Natural killer cell treated with Interleukin-12 subunit alpha and Interleukin-12 subunit beta and Interleukin-15 and Interleukin-18, amount 100 ng/mL, for 72 hours (primary cell): ENCODE results near the gene CDX2. TPM values are rescaled to one million over a fixed set of nuclear protein-coding genes. Genes with fewer than 3 reads are reported as not detected.

Experiments used
- ATAC-seq, 2 donors: fragments of 150-1000 bp; cut with Tn5 transposase in 1 of 2; sonication (Bioruptor Pico), chemical (Tn5 transposase) in 1 of 2; 2 replicates each; pipeline ENCODE4 v1.10.0; 2021
- DNase-seq: peaks from one replicate; pipeline ENCODE4 v3.0.0; 2022; ENCODE audit warnings: low spot score
- H3K27ac Mint-ChIP-seq, 2 donors: 1 replicate in 1 of 2; 2 replicates in 1 of 2; pipeline ENCODE4 v1.8.0; 2022; ENCODE audit warnings: mixed read lengths in 2 of 2, mild to moderate bottlenecking in 1 of 2, moderate library complexity in 1 of 2
- H3K27me3 Mint-ChIP-seq, 2 donors: 1 replicate in 1 of 2; 2 replicates in 1 of 2; pipeline ENCODE4 v1.8.0; 2022; ENCODE audit warnings: mixed read lengths in 2 of 2
- H3K36me3 Mint-ChIP-seq: one replicate; pipeline ENCODE4 v1.8.0; 2022; ENCODE audit warnings: mixed read lengths
- H3K4me1 Mint-ChIP-seq, 2 donors: 1 replicate in 1 of 2; 2 replicates in 1 of 2; pipeline ENCODE4 v1.8.0; 2022; ENCODE audit warnings: low read depth in 2 of 2, mixed read lengths in 2 of 2, mild to moderate bottlenecking in 1 of 2
- H3K4me3 Mint-ChIP-seq: one replicate; pipeline ENCODE4 v1.8.0; 2022; ENCODE audit warnings: mixed read lengths
- H3K9me3 Mint-ChIP-seq: 2 replicates; pipeline ENCODE4 v1.8.0; 2022; ENCODE audit warnings: mixed read lengths
- total RNA-seq, 2 donors: library from RNA; stranded (reverse); gene quantifications; one replicate each; pipeline ENCODE4 v1.2.3, GENCODE V29; 2022

The CDX2 gene
- total RNA-seq, 2 donors from 2014 or later: not detected

DNA sequence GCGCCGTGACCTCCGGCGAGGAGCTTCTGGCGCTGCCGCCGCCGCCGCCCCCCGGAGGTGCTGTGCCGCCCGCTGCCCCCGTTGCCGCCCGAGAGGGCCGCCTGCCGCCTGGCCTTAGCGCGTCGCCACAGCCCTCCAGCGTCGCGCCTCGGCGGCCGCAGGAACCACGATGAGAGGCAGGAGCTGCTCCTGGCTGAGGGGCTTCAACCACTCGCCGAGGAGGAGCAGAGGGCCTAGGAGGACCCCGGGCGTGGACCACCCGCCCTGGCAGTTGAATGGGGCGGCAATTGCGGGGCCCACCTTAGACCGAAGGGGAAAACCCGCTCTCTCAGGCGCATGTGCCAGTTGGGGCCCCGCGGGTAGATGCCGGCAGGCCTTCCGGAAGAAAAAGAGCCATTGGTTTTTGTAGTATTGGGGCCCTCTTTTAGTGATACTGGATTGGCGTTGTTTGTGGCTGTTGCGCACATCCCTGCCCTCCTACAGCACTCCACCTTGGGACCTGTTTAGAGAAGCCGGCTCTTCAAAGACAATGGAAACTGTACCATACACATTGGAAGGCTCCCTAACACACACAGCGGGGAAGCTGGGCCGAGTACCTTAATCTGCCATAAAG, 44.5 kb downstream of the CDX2 start:
- DNase-seq: no peak
- Mint-ChIP-seq H3K4me1 (peaks cover 12 to 14% of the 10 kb centered on the region in 2 donors), H3K9me3 (no peaks in the 10 kb centered on the region), H3K27ac (no peak overlapping the region), H3K4me3 (no peak overlapping the region), H3K27me3 (peaks cover 56% of the 10 kb centered on the region in 2 donors), H3K36me3 (peaks cover 10% of the 10 kb centered on the region)
- ATAC-seq: no peak

DNA sequence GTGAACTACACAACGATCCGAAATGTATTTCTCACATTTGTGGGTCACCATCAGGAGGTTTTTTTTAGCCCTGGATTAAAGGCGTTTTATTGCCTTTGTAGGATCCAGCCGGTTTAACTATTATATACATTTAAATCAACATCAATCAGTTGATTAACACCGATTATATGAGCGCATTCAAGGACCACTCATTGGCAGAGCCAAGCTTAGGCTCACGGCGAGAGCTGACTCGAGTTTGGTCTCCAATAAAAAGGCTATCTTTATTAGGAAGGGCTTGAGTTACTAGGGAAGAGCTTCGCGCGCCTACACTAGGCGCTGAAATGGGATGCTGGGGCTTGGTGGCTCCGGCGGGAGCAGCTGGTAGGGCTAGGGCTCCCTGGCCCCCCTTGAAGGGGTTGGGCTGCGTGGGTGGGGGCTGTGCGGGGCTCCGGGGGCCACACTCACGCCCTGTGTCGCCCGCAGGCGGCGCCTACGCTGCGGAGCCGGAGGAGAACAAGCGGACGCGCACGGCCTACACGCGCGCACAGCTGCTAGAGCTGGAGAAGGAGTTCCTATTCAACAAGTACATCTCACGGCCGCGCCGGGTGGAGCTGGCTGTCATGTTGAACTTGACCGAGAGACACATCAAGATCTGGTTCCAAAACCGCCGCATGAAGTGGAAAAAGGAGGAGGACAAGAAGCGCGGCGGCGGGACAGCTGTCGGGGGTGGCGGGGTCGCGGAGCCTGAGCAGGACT, 45.2 kb downstream of the CDX2 start:
- no peak overlapping the region for H3K4me3 Mint-ChIP-seq
- H3K9me3 Mint-ChIP-seq: no peaks in the 10 kb centered on the region
- H3K4me1 Mint-ChIP-seq: peaks cover 12 to 14% of the 10 kb centered on the region in 2 donors
- ATAC-seq (no peak), DNase-seq (no peak)
- peaks cover 10% of the 10 kb centered on the region for H3K36me3 Mint-ChIP-seq
- H3K27ac Mint-ChIP-seq: peak overlapping the region in 1 of 2 donors; percentile 54
- H3K27me3 Mint-ChIP-seq: peaks cover 51 to 57% of the 10 kb centered on the region in 2 donors

DNA sequence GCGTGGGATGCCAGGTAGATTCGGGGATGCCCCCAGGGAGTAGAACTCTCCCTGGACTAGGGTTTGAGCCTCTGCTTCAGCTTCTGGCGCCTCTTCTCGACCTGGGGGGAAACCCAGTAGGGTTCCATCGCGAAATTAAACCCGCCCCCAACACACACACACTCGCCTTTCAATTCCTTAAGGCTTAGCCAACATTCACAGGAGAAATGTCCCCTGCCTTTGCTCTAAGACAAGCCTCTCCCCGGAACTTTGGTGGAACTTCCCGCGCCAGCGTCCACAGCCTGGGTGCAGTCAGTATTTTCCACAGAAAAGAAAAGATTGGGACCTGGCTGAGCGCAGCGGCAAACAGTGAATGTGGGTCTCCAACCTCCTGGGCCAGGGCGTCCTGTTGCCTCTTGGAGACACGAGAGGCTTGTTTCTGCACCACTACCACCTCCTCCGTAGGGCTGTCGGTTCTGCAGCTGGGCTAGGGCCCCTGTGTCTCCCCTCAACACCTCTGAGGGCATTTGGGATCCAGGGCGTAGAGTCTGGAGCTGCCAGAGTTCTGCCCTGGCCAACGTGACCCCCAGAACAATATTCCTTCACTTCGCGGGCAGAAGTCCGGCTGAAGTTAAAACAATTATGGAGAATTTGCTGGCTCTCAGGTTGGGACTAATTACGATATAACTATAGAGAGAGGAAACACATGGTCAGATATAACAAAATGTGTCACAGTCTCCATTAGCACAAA, 46.1 kb downstream of the CDX2 start:
- Mint-ChIP-seq H3K36me3 (peaks cover 10% of the 10 kb centered on the region), H3K4me1 (peaks cover 14 to 15% of the 10 kb centered on the region in 2 donors), H3K9me3 (no peaks in the 10 kb centered on the region), H3K27ac (peak overlapping the region in 1 of 2 donors; percentile 54), H3K4me3 (no peak overlapping the region), H3K27me3 (peaks cover 54 to 62% of the 10 kb centered on the region in 2 donors)
- DNase-seq (no peak), ATAC-seq (no peak)

- no peak for DNase-seq
- Mint-ChIP-seq H3K9me3 (no peaks in the 10 kb centered on the region), H3K4me1 (peaks cover 13 to 22% of the 10 kb centered on the region in 2 donors)
These were observed 46.9 kb downstream of the CDX2 start for GRCh38 chr13:27921961-27922882.

DNA sequence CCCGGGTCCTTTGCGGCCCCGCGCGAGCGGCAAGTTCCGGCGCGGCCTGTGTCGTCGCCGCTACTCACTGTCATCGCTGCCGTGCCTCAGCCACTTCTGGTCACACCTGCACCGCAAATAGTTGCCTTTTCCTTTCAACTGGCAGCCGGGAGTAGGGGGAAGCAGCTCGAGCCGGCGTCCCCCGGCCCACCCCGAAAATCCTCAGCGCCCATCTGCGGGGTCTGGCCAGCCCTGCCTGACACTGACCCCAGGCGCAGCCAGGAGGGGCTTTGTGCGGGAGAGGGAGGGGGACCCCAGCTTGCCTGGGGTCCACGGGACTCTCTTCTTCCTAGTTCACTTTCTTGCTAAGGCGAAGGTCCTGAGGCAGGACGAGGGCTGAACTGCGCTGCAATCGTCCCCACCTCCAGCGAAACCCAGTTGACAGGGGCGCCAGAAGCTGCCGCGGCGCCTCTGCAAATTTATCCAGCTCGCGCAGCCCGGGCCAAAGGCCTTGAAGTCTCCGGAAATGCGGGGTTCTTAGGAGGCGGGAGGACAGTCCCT, 47.6 kb downstream of the CDX2 start:
- peak; percentile 50 to 52 for ATAC-seq
- no peak overlapping the region for H3K4me3 Mint-ChIP-seq

More at GRCh38 chr13:27921961-27922882, 46.9 kb downstream of the CDX2 start:
- Mint-ChIP-seq H3K36me3 (peaks cover 9% of the 10 kb centered on the region), H3K4me3 (no peak overlapping the region), H3K27me3 (peaks cover 53 to 61% of the 10 kb centered on the region in 2 donors), H3K27ac (no peak overlapping the region)
- no peak for ATAC-seq

DNA sequence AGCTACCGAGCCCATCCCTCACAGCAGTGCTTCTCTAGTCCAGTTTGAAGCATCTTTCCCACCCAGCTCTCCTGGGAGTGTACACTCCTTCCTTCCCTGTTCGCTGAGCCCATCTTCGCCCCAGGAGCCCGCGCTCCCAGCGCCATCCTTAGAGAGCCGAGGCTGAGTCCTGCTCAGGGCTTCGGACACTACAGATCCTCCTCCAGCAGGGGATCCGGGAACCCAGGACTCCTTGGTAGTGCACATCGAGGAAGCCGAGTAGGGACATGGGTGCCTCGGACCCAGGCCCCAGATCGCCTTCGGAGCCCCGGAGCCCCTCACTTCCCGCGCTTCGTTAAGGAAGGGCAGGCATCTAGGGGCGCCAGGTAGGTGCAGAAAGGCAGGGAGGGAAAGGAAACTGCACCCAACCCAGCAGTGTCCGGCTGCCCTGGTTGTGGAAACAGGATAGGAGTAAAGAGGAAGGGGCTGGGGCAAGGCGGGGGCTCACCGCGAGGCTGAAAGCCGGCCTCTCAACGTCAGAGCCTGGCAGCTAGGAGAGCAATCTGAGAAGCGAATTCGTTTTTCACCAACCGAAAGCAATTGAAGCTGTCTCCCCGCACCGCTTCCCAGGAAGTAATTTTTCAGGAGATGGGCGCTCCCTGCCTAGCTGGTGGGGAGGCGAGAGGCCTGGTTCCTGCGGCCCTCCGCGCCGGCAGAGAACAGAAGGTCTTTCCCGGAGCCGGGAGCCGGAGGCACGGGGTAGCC, 48.3 kb downstream of the CDX2 start:
- H3K4me1 Mint-ChIP-seq: peaks cover 10 to 25% of the 10 kb centered on the region in 2 donors
- no peak overlapping the region for H3K27ac Mint-ChIP-seq
- H3K27me3 Mint-ChIP-seq: peaks cover 50 to 58% of the 10 kb centered on the region in 2 donors
- no peaks in the 10 kb centered on the region for H3K9me3 Mint-ChIP-seq
- DNase-seq: no peak
- peak in 1 of 2 donors; percentile 3 for ATAC-seq
- peak overlapping the region; percentile 61 for H3K4me3 Mint-ChIP-seq
- H3K36me3 Mint-ChIP-seq: peaks cover 6% of the 10 kb centered on the region

More for the DNA sequence above, 47.6 kb downstream of the CDX2 start:
- H3K36me3 Mint-ChIP-seq: peaks cover 6% of the 10 kb centered on the region
- H3K27me3 Mint-ChIP-seq: peaks cover 52 to 61% of the 10 kb centered on the region in 2 donors
- DNase-seq: no peak
- H3K27ac Mint-ChIP-seq: no peak overlapping the region
- H3K4me1 Mint-ChIP-seq: peaks cover 10 to 25% of the 10 kb centered on the region in 2 donors
- no peaks in the 10 kb centered on the region for H3K9me3 Mint-ChIP-seq

DNA sequence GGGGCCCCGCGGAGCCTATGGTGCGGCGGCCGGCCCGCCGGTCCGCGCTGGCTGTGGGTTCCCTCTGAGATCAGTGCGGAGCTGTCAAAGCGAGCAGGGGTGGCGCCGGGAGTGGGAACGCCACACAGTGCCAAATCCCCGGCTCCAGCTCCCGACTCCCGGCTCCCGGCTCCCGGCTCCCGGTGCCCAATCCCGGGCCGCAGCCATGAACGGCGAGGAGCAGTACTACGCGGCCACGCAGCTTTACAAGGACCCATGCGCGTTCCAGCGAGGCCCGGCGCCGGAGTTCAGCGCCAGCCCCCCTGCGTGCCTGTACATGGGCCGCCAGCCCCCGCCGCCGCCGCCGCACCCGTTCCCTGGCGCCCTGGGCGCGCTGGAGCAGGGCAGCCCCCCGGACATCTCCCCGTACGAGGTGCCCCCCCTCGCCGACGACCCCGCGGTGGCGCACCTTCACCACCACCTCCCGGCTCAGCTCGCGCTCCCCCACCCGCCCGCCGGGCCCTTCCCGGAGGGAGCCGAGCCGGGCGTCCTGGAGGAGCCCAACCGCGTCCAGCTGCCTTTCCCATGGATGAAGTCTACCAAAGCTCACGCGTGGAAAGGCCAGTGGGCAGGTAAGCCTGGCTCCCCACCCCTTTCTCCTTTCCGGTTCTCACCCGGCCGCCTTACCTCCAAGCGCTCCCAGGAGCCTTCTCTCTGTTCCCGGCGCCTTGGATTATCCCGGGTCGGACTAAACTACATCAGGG, 49.0 kb downstream of the CDX2 start, which contains the start of gene PDX1:
TSS of gene PDX1 (plus strand) at position 67 of the 743 bp plus-strand sequence. CDS start at position 206, 139 bp downstream.
- DNase-seq (no peak), ATAC-seq (peak; percentile 47 to 58)
- peak within 1 kb of the TSS; percentile 61 for H3K4me3 Mint-ChIP-seq
- H3K27ac Mint-ChIP-seq: no peak within 1 kb of the TSS
- H3K9me3 Mint-ChIP-seq: no peaks in the 10 kb centered on the region
- H3K4me1 Mint-ChIP-seq: peaks cover 10 to 27% of the 10 kb centered on the region in 2 donors
- peaks cover 6% of the 10 kb centered on the region for H3K36me3 Mint-ChIP-seq
- H3K27me3 Mint-ChIP-seq: peaks cover 50 to 58% of the 10 kb centered on the region in 2 donors

DNA sequence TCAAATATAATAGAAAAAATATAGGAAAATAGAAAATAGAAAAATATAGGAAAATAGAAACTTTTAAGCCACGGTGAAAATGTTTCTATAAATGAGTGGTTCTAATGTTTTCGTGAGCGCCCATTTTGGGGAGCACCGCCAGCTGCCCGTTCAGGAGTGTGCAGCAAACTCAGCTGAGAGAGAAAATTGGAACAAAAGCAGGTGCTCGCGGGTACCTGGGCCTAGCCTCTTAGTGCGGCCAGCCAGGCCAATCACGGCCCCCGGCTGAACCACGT, 49.5 kb downstream of the CDX2 start:
- no peak for DNase-seq
- no peaks in the 10 kb centered on the region for H3K9me3 Mint-ChIP-seq
- peaks cover 6% of the 10 kb centered on the region for H3K36me3 Mint-ChIP-seq
- no peak for ATAC-seq
- no peak overlapping the region for H3K27ac Mint-ChIP-seq
- peaks cover 53 to 61% of the 10 kb centered on the region in 2 donors for H3K27me3 Mint-ChIP-seq
- H3K4me3 Mint-ChIP-seq: no peak overlapping the region
- H3K4me1 Mint-ChIP-seq: peaks cover 10 to 27% of the 10 kb centered on the region in 2 donors

GRCh38 chr13:27918918-27919658, 50.0 kb downstream of the CDX2 start:
- H3K27ac Mint-ChIP-seq: no peak overlapping the region
- no peak overlapping the region for H3K4me3 Mint-ChIP-seq
- no peak for DNase-seq
- no peak for ATAC-seq
- H3K27me3 Mint-ChIP-seq: peaks cover 52 to 63% of the 10 kb centered on the region in 2 donors
- no peaks in the 10 kb centered on the region for H3K9me3 Mint-ChIP-seq
- H3K36me3 Mint-ChIP-seq: peaks cover 6% of the 10 kb centered on the region
- peaks cover 10 to 27% of the 10 kb centered on the region in 2 donors for H3K4me1 Mint-ChIP-seq

DNA sequence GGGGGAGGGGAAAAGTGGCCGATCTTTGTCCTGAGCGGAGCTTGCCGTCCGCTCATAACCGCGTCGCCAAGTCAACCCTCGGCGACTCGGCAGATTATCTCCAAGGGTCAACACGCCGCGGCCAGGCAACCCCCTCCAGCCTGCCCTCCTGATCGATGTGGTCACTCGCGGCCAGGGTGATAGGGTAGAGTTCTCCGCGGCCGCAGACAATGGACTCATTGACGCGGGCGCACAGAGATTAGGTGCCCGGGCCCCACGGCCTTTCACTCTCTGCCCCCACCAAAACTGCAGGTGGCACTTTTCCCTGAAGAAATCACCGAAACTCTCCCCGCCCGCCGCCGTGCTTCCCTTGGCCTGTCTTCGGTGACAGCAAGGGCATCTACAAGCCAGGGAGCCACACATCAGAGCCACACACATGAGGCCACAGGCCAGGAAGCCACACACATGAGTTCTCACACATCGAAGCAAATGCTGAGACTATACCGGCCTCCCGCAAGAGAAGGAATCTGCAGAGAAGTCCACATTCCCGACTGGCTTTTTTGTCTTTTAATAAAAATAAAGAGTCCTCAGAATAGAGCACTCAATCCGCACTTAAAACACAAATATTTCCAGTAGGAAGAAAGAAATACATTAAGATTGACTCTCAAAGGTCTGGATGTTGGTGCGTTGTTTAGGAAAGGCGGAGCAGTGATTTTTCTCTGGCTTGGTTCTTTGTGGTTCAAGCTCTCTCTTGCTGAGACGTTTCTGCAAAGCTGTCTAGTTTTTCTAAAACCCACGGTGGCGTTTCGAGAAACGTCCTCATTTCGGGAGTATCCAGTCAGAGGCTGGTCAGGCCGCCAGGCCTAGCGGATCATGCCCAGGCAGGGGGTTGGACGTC, 50.8 kb downstream of the CDX2 start:
- Mint-ChIP-seq H3K4me1 (peaks cover 10 to 25% of the 10 kb centered on the region in 2 donors), H3K9me3 (no peaks in the 10 kb centered on the region), H3K36me3 (no peaks in the 10 kb centered on the region), H3K27me3 (peaks cover 47 to 58% of the 10 kb centered on the region in 2 donors), H3K27ac (no peak overlapping the region), H3K4me3 (peak overlapping the region; percentile 8)
- ATAC-seq (no peak), DNase-seq (no peak)
